ENCODE data around the gene CPT2.

Gene CPT2

GRCh38 chr1:53196485-53197290 lies at the start of gene CPT2:
Gene CPT2, plus strand, starts transcription at chr1:53196824. Its CDS starts 120 bp downstream, at chr1:53196944.
- peak; percentile 71 for DNase-seq (ENCODE audit: low read depth, low spot score)
- peak within 1 kb of the TSS; percentile 76 for H3K4me3 ChIP-seq (ENCODE audit: low read length)
- whole genome bisulfite sequencing (ENCODE audit: insufficient coverage, insufficient read length) = no CpG with 5 or more reads among the region's 57 CpGs
- H3K36me3 ChIP-seq (ENCODE audit: control insufficient read depth, insufficient read depth, low read length) = no peaks in the 10 kb centered on the region
- H3K27ac ChIP-seq (ENCODE audit: low read length) = no peak within 1 kb of the TSS
- H3K27me3 ChIP-seq (ENCODE audit: control insufficient read depth, insufficient read depth, low read length) = no peaks in the 10 kb centered on the region
- no peaks in the 10 kb centered on the region for H3K4me1 ChIP-seq (ENCODE audit: control insufficient read depth, insufficient read depth, low read length)
- H3K9me3 ChIP-seq (ENCODE audit: control insufficient read depth, insufficient read depth, low read length) = no peaks in the 10 kb centered on the region

- Histone ChIP-seq H3K27ac (ENCODE audit: low read length) (no peak overlapping the region), H3K4me1 (ENCODE audit: control insufficient read depth, insufficient read depth, low read length) (no peaks in the 10 kb centered on the region), H3K9me3 (ENCODE audit: control insufficient read depth, insufficient read depth, low read length) (no peaks in the 10 kb centered on the region), H3K4me3 (ENCODE audit: low read length) (no peak overlapping the region), H3K36me3 (ENCODE audit: control insufficient read depth, insufficient read depth, low read length) (no peaks in the 10 kb centered on the region), H3K27me3 (ENCODE audit: control insufficient read depth, insufficient read depth, low read length) (no peaks in the 10 kb centered on the region)
- no CpG with 5 or more reads among the region's 4 CpGs for WGBS (ENCODE audit: insufficient coverage, insufficient read length)
- no peak for DNase-seq (ENCODE audit: low read depth, low spot score)
Measured at GRCh38 chr1:53147174-53147573, 49.5 kb upstream of the CPT2 start.

GRCh38 chr1:53148123-53148522 lies 48.5 kb upstream of the CPT2 start:
- no CpG with 5 or more reads among the region's 3 CpGs for WGBS (ENCODE audit: insufficient coverage, insufficient read length)
- H3K4me1 ChIP-seq (ENCODE audit: control insufficient read depth, insufficient read depth, low read length) = no peaks in the 10 kb centered on the region
- H3K36me3 ChIP-seq (ENCODE audit: control insufficient read depth, insufficient read depth, low read length) = no peaks in the 10 kb centered on the region
- no peak overlapping the region for H3K4me3 ChIP-seq (ENCODE audit: low read length)
- no peaks in the 10 kb centered on the region for H3K9me3 ChIP-seq (ENCODE audit: control insufficient read depth, insufficient read depth, low read length)
- no peaks in the 10 kb centered on the region for H3K27me3 ChIP-seq (ENCODE audit: control insufficient read depth, insufficient read depth, low read length)
- no peak overlapping the region for H3K27ac ChIP-seq (ENCODE audit: low read length)
- DNase-seq (ENCODE audit: low read depth, low spot score) = no peak

- Histone ChIP-seq H3K27ac (ENCODE audit: low read length) (no peak overlapping the region), H3K4me3 (ENCODE audit: low read length) (no peak overlapping the region), H3K27me3 (ENCODE audit: control insufficient read depth, insufficient read depth, low read length) (no peaks in the 10 kb centered on the region), H3K36me3 (ENCODE audit: control insufficient read depth, insufficient read depth, low read length) (no peaks in the 10 kb centered on the region), H3K9me3 (ENCODE audit: control insufficient read depth, insufficient read depth, low read length) (no peaks in the 10 kb centered on the region), H3K4me1 (ENCODE audit: control insufficient read depth, insufficient read depth, low read length) (no peaks in the 10 kb centered on the region)
- no CpG with 5 or more reads among the region's 3 CpGs for WGBS (ENCODE audit: insufficient coverage, insufficient read length)
- DNase-seq (ENCODE audit: low read depth, low spot score) = no peak
Measured at GRCh38 chr1:53153752-53154151, 42.9 kb upstream of the CPT2 start.

GRCh38 chr1:53154859-53155438 lies 41.7 kb upstream of the CPT2 start:
- no peak overlapping the region for H3K4me3 ChIP-seq (ENCODE audit: low read length)
- H3K4me1 ChIP-seq (ENCODE audit: control insufficient read depth, insufficient read depth, low read length) = no peaks in the 10 kb centered on the region
- WGBS (ENCODE audit: insufficient coverage, insufficient read length) = no CpG with 5 or more reads among the region's 8 CpGs
- no peak overlapping the region for H3K27ac ChIP-seq (ENCODE audit: low read length)
- no peak for DNase-seq (ENCODE audit: low read depth, low spot score)
- no peaks in the 10 kb centered on the region for H3K27me3 ChIP-seq (ENCODE audit: control insufficient read depth, insufficient read depth, low read length)
- H3K9me3 ChIP-seq (ENCODE audit: control insufficient read depth, insufficient read depth, low read length) = no peaks in the 10 kb centered on the region
- H3K36me3 ChIP-seq (ENCODE audit: control insufficient read depth, insufficient read depth, low read length) = no peaks in the 10 kb centered on the region

GRCh38 chr1:53155534-53155933 lies 41.1 kb upstream of the CPT2 start:
- H3K27ac ChIP-seq (ENCODE audit: low read length) = no peak overlapping the region
- no peak overlapping the region for H3K4me3 ChIP-seq (ENCODE audit: low read length)
- DNase-seq (ENCODE audit: low read depth, low spot score) = no peak
- no peaks in the 10 kb centered on the region for H3K4me1 ChIP-seq (ENCODE audit: control insufficient read depth, insufficient read depth, low read length)
- WGBS (ENCODE audit: insufficient coverage, insufficient read length) = no CpG with 5 or more reads among the region's 1 CpG
- no peaks in the 10 kb centered on the region for H3K27me3 ChIP-seq (ENCODE audit: control insufficient read depth, insufficient read depth, low read length)
- H3K9me3 ChIP-seq (ENCODE audit: control insufficient read depth, insufficient read depth, low read length) = no peaks in the 10 kb centered on the region
- H3K36me3 ChIP-seq (ENCODE audit: control insufficient read depth, insufficient read depth, low read length) = no peaks in the 10 kb centered on the region

GRCh38 chr1:53155945-53156344 lies 40.7 kb upstream of the CPT2 start:
- no peaks in the 10 kb centered on the region for H3K4me1 ChIP-seq (ENCODE audit: control insufficient read depth, insufficient read depth, low read length)
- WGBS (ENCODE audit: insufficient coverage, insufficient read length) = no CpG with 5 or more reads among the region's 7 CpGs
- no peaks in the 10 kb centered on the region for H3K27me3 ChIP-seq (ENCODE audit: control insufficient read depth, insufficient read depth, low read length)
- H3K9me3 ChIP-seq (ENCODE audit: control insufficient read depth, insufficient read depth, low read length) = no peaks in the 10 kb centered on the region
- H3K4me3 ChIP-seq (ENCODE audit: low read length) = no peak overlapping the region
- DNase-seq (ENCODE audit: low read depth, low spot score) = no peak
- no peak overlapping the region for H3K27ac ChIP-seq (ENCODE audit: low read length)
- no peaks in the 10 kb centered on the region for H3K36me3 ChIP-seq (ENCODE audit: control insufficient read depth, insufficient read depth, low read length)

- Histone ChIP-seq H3K4me1 (ENCODE audit: control insufficient read depth, insufficient read depth, low read length) (no peaks in the 10 kb centered on the region), H3K27ac (ENCODE audit: low read length) (no peak overlapping the region), H3K27me3 (ENCODE audit: control insufficient read depth, insufficient read depth, low read length) (no peaks in the 10 kb centered on the region), H3K36me3 (ENCODE audit: control insufficient read depth, insufficient read depth, low read length) (no peaks in the 10 kb centered on the region), H3K9me3 (ENCODE audit: control insufficient read depth, insufficient read depth, low read length) (no peaks in the 10 kb centered on the region), H3K4me3 (ENCODE audit: low read length) (no peak overlapping the region)
- WGBS (ENCODE audit: insufficient coverage, insufficient read length) = no CpG with 5 or more reads among the region's 3 CpGs
- DNase-seq (ENCODE audit: low read depth, low spot score) = no peak
Measured at GRCh38 chr1:53156783-53157182, 39.8 kb upstream of the CPT2 start.

- no peak overlapping the region for H3K27ac ChIP-seq (ENCODE audit: low read length)
- H3K36me3 ChIP-seq (ENCODE audit: control insufficient read depth, insufficient read depth, low read length) = no peaks in the 10 kb centered on the region
- no peaks in the 10 kb centered on the region for H3K9me3 ChIP-seq (ENCODE audit: control insufficient read depth, insufficient read depth, low read length)
- no peaks in the 10 kb centered on the region for H3K4me1 ChIP-seq (ENCODE audit: control insufficient read depth, insufficient read depth, low read length)
- no peaks in the 10 kb centered on the region for H3K27me3 ChIP-seq (ENCODE audit: control insufficient read depth, insufficient read depth, low read length)
- no peak overlapping the region for H3K4me3 ChIP-seq (ENCODE audit: low read length)
- no peak for DNase-seq (ENCODE audit: low read depth, low spot score)
- no CpG with 5 or more reads among the region's 1 CpG for WGBS (ENCODE audit: insufficient coverage, insufficient read length)
Measured at GRCh38 chr1:53158900-53159299, 37.7 kb upstream of the CPT2 start.

GRCh38 chr1:53160924-53161378 lies 35.7 kb upstream of the CPT2 start:
- no peak for DNase-seq (ENCODE audit: low read depth, low spot score)
- Histone ChIP-seq H3K27me3 (ENCODE audit: control insufficient read depth, insufficient read depth, low read length) (no peaks in the 10 kb centered on the region), H3K4me1 (ENCODE audit: control insufficient read depth, insufficient read depth, low read length) (no peaks in the 10 kb centered on the region), H3K36me3 (ENCODE audit: control insufficient read depth, insufficient read depth, low read length) (no peaks in the 10 kb centered on the region), H3K4me3 (ENCODE audit: low read length) (no peak overlapping the region), H3K9me3 (ENCODE audit: control insufficient read depth, insufficient read depth, low read length) (no peaks in the 10 kb centered on the region), H3K27ac (ENCODE audit: low read length) (no peak overlapping the region)
- no CpG with 5 or more reads among the region's 2 CpGs for WGBS (ENCODE audit: insufficient coverage, insufficient read length)

GRCh38 chr1:53162621-53163020 lies 34.0 kb upstream of the CPT2 start:
- Histone ChIP-seq H3K27ac (ENCODE audit: low read length) (no peak overlapping the region), H3K9me3 (ENCODE audit: control insufficient read depth, insufficient read depth, low read length) (no peaks in the 10 kb centered on the region), H3K4me1 (ENCODE audit: control insufficient read depth, insufficient read depth, low read length) (no peaks in the 10 kb centered on the region), H3K36me3 (ENCODE audit: control insufficient read depth, insufficient read depth, low read length) (no peaks in the 10 kb centered on the region), H3K4me3 (ENCODE audit: low read length) (no peak overlapping the region), H3K27me3 (ENCODE audit: control insufficient read depth, insufficient read depth, low read length) (no peaks in the 10 kb centered on the region)
- no CpG with 5 or more reads among the region's 5 CpGs for WGBS (ENCODE audit: insufficient coverage, insufficient read length)
- DNase-seq (ENCODE audit: low read depth, low spot score) = no peak
